Activated CD8-positive, alpha-beta T cell treated with anti-CD3 and anti-CD28 coated beads for 36 hours (primary cell): ENCODE measurements around the gene TUBA4B. TPM values are rescaled to one million over a fixed set of nuclear protein-coding genes. Genes with fewer than 3 reads are reported as not detected.
A peak's percentile ranks its signal among the peaks of the same experiment; 100 is the strongest.

ENCODE experiments used
- ATAC-seq: fragments of 200-7000 bp; cut with Tn5 transposase; one replicate; pipeline ENCODE4 v1.10.0; 2021; ENCODE audit warnings: mild to moderate bottlenecking, moderate library complexity
- CTCF ChIA-PET: fragments of 350-600 bp; sonication (Branson Sonifier 250); formaldehyde crosslinking; loops from one replicate; lab custom pipeline; 2021; ENCODE audit warnings: antibody characterized with exemption; lab: Charles Lee
- POLR2A ChIA-PET: fragments of 350-600 bp; sonication (Branson Sonifier 250); formaldehyde crosslinking; loops from one replicate; lab custom pipeline; 2021; ENCODE audit warnings: antibody characterized with exemption; lab: Charles Lee
- DNase-seq: peaks from one replicate; pipeline ENCODE4 v3.0.0-alpha.2; 2020
- H3K27ac Mint-ChIP-seq: one replicate; pipeline ENCODE4 v1.8.0; 2021; ENCODE audit warnings: mild to moderate bottlenecking, mixed read lengths
- H3K27me3 Mint-ChIP-seq: one replicate; pipeline ENCODE4 v1.8.0; 2021; ENCODE audit warnings: mixed read lengths
- H3K36me3 Mint-ChIP-seq: one replicate; pipeline ENCODE4 v1.8.0; 2021; ENCODE audit warnings: low read depth, mixed read lengths
- H3K4me1 Mint-ChIP-seq: one replicate; pipeline ENCODE4 v1.8.0; 2021; ENCODE audit warnings: low read depth, mixed read lengths
- H3K4me3 Mint-ChIP-seq: one replicate; pipeline ENCODE4 v1.8.0; 2021; ENCODE audit warnings: mild to moderate bottlenecking, moderate library complexity, mixed read lengths
- H3K9me3 Mint-ChIP-seq: one replicate; pipeline ENCODE4 v1.8.0; 2021; ENCODE audit warnings: mixed read lengths
- intact Hi-C: fragments of 100-400 bp; cut with micrococcal nuclease; formaldehyde crosslinking; loops from one replicate; pipeline ENCODE4 v1.10.0; 2022
- total RNA-seq, 2 experiments: library from RNA; stranded (reverse); gene quantifications; one replicate each; pipeline ENCODE4 v1.2.3, GENCODE V29; 2021
- TF ChIP-seq, protein P1 (sequence below): fragments of 200-600 bp; IDR thresholded peaks from one replicate; pipeline ENCODE4 v1.8.0; 2022; ENCODE audit warnings: antibody characterized with exemption, mild to moderate bottlenecking

The TUBA4B gene
- total RNA-seq, 2 experiments from 2014 or later: not detected

- Mint-ChIP-seq H3K36me3 (peaks cover 34% of the 10 kb centered on the region), H3K27me3 (no peaks in the 10 kb centered on the region), H3K4me1 (peaks cover 45% of the 10 kb centered on the region), H3K9me3 (no peaks in the 10 kb centered on the region), H3K4me3 (peak within 1 kb of the TSS; percentile 80), H3K27ac (peak within 1 kb of the TSS; percentile 95)
- ATAC-seq: peak; percentile 86
- intact Hi-C loops: loop anchor here (2.0 kb wide), 2 partner anchors 15 to 25 kb away; no protein-coding TSS in a partner anchor
- DNase-seq: peak; percentile 100
- ChIA-PET CTCF (interaction anchor here (0.7 to 15.5 kb wide), 12 partner anchors 17 to 109 kb away, joined by 3 to 336 read pairs (median 4); partner anchors contain the start of genes ANKZF1, ATG9A, CNPPD1 and DNPEP), POLR2A (interaction anchor here (0.6 to 5.9 kb wide), 10 partner anchors 14 to 79 kb away, joined by 3 to 63 read pairs (median 4); partner anchors contain the start of genes ABCB6, ANKZF1, ATG9A and TUBA4A)
- TF ChIP-seq, protein P1, sequence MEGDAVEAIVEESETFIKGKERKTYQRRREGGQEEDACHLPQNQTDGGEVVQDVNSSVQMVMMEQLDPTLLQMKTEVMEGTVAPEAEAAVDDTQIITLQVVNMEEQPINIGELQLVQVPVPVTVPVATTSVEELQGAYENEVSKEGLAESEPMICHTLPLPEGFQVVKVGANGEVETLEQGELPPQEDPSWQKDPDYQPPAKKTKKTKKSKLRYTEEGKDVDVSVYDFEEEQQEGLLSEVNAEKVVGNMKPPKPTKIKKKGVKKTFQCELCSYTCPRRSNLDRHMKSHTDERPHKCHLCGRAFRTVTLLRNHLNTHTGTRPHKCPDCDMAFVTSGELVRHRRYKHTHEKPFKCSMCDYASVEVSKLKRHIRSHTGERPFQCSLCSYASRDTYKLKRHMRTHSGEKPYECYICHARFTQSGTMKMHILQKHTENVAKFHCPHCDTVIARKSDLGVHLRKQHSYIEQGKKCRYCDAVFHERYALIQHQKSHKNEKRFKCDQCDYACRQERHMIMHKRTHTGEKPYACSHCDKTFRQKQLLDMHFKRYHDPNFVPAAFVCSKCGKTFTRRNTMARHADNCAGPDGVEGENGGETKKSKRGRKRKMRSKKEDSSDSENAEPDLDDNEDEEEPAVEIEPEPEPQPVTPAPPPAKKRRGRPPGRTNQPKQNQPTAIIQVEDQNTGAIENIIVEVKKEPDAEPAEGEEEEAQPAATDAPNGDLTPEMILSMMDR: no peak
Observed at GRCh38 chr2:219279151-219279915, 26.3 kb downstream of the TUBA4B start, which contains the start of gene DNAJB2. Gene DNAJB2, plus strand, starts transcription at chr2:219279366. Its CDS starts 468 bp downstream, at chr2:219279834.

- H3K36me3 Mint-ChIP-seq: peaks cover 34% of the 10 kb centered on the region
- H3K27ac Mint-ChIP-seq: peak overlapping the region; percentile 89
- intact Hi-C loops: loop anchor here (2.0 kb wide), 2 partner anchors 15 to 25 kb away; no protein-coding TSS in a partner anchor
- H3K9me3 Mint-ChIP-seq: no peaks in the 10 kb centered on the region
- ATAC-seq (no peak), DNase-seq (no peak)
- POLR2A ChIA-PET: interaction anchor here (0.6 to 5.9 kb wide), 7 partner anchors 14 to 80 kb away, joined by 3 to 63 read pairs (median 9); partner anchors contain the start of genes ABCB6, ANKZF1, ATG9A and TUBA4A
- TF ChIP-seq, protein P1: peak; percentile 42
- peaks cover 45% of the 10 kb centered on the region for H3K4me1 Mint-ChIP-seq
- peak overlapping the region; percentile 80 for H3K4me3 Mint-ChIP-seq
- no peaks in the 10 kb centered on the region for H3K27me3 Mint-ChIP-seq
- CTCF ChIA-PET: interaction anchor here (0.9 to 15.5 kb wide), 6 partner anchors 17 to 250 kb away, joined by 3 to 336 read pairs (median 8); partner anchors contain the start of genes ANKZF1, ATG9A, TUBA4A and TUBA4B
Observed at GRCh38 chr2:219279916-219280516, 27.0 kb downstream of the TUBA4B start.

GRCh38 chr2:219280651-219281050 is 27.6 kb downstream of the TUBA4B start:
- intact Hi-C loops: no loop called here
- POLR2A ChIA-PET: interaction anchor here (1.4 to 5.9 kb wide), 3 partner anchors 13 to 80 kb away, joined by 4 to 63 read pairs (median 41); partner anchors contain the start of genes TUBA4A and TUBA4B
- Mint-ChIP-seq H3K9me3 (no peaks in the 10 kb centered on the region), H3K36me3 (peaks cover 36% of the 10 kb centered on the region), H3K27ac (peak overlapping the region; percentile 89), H3K4me3 (peak overlapping the region; percentile 80), H3K4me1 (peaks cover 49% of the 10 kb centered on the region), H3K27me3 (no peaks in the 10 kb centered on the region)
- ATAC-seq (no peak), DNase-seq (no peak)
- TF ChIP-seq, protein P1: no peak
- CTCF ChIA-PET: interaction anchor here (1.2 to 15.5 kb wide), 6 partner anchors 16 to 251 kb away, joined by 3 to 336 read pairs (median 8); partner anchors contain the start of genes ANKZF1, ATG9A, CNPPD1 and TUBA4A

DNA sequence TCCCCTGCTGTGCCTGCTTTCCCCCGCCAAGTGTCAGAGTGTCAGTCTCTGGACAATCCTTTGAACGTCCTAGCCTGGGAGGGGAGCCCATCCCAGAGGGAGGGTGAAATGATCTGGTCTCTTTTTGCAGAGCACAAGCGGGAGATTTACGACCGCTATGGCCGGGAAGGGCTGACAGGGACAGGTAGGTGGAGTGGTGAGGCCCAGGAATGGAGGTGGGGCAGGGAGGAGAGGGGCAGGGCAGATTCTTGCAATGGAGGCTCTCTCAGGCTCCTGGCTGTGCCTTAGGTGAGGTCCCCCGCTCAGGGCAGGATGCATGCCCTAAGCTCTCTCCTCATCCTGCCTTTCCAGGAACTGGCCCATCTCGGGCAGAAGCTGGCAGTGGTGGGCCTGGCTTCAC is 28.5 kb downstream of the TUBA4B start:
- peaks cover 54% of the 10 kb centered on the region for H3K4me1 Mint-ChIP-seq
- H3K36me3 Mint-ChIP-seq: peaks cover 40% of the 10 kb centered on the region
- H3K9me3 Mint-ChIP-seq: no peaks in the 10 kb centered on the region
- ChIA-PET CTCF (interaction anchor here (1.4 to 15.5 kb wide), 3 partner anchors 15 to 105 kb away, joined by 6 to 336 read pairs (median 132); partner anchors contain the start of genes CNPPD1, TUBA4A and TUBA4B), POLR2A (interaction anchor here (1.4 to 5.9 kb wide), 3 partner anchors 12 to 81 kb away, joined by 4 to 63 read pairs (median 41); partner anchors contain the start of genes TUBA4A and TUBA4B)
- H3K27ac Mint-ChIP-seq: peak overlapping the region; percentile 89
- H3K27me3 Mint-ChIP-seq: no peaks in the 10 kb centered on the region
- intact Hi-C loops: no loop called here
- TF ChIP-seq, protein P1: no peak
- no peak for ATAC-seq
- peak overlapping the region; percentile 80 for H3K4me3 Mint-ChIP-seq
- no peak for DNase-seq
